GM23338 (cell line): ENCODE results near the gene SGCB. TPM values are rescaled to one million over a fixed set of nuclear protein-coding genes. Genes with fewer than 3 reads are reported as not detected.

Source experiments
- ATAC-seq: fragments of 200-7000 bp; cut with Tn5 transposase; 3 replicates; pipeline ENCODE4 v1.9.1; 2020
- DNase-seq: peaks from one replicate; pipeline ENCODE4 v3.0.0-alpha.2; 2015; ENCODE audit warnings: low spot score
- H2AFZ ChIP-seq: fragments of 200-600 bp; sonication (generic); 2 replicates; pipeline ENCODE4 v1.8.0; 2016; ENCODE audit warnings: antibody characterized with exemption, mild to moderate bottlenecking, moderate library complexity
- H3F3A ChIP-seq: fragments of 200-600 bp; sonication (generic); replicated peaks from 2 replicates; pipeline ENCODE4 v1.8.0; 2017; ENCODE audit warnings: antibody characterized with exemption, mixed run types, low read depth
- H3K27ac ChIP-seq: fragments of 200-600 bp; sonication (generic); 2 replicates; pipeline ENCODE4 v1.6.1; 2016; ENCODE audit warnings: low read depth
- H3K27me3 ChIP-seq: fragments of 200-600 bp; sonication (generic); 2 replicates; pipeline ENCODE4 v1.8.0; 2016; ENCODE audit warnings: mild to moderate bottlenecking, mixed run types, moderate library complexity; ENCODE audit not compliant: insufficient read depth
- H3K36me3 ChIP-seq: fragments of 200-600 bp; sonication (generic); 2 replicates; pipeline ENCODE4 v1.8.0; 2016; ENCODE audit warnings: mild to moderate bottlenecking; ENCODE audit not compliant: insufficient read depth
- H3K4me1 ChIP-seq: fragments of 200-600 bp; sonication (generic); 2 replicates; pipeline ENCODE4 v1.8.0; 2016; ENCODE audit warnings: mild to moderate bottlenecking, moderate library complexity; ENCODE audit not compliant: insufficient read depth
- H3K4me2 ChIP-seq: fragments of 200-600 bp; sonication (generic); 2 replicates; pipeline ENCODE4 v1.7.1; 2017; ENCODE audit warnings: mixed run types
- H3K4me3 ChIP-seq: fragments of 200-600 bp; sonication (generic); 2 replicates; pipeline ENCODE4 v1.6.1; 2016; ENCODE audit warnings: mixed run types
- H3K79me2 ChIP-seq: fragments of 200-600 bp; sonication (generic); replicated peaks from 2 replicates; pipeline ENCODE4 v1.8.0; 2017; ENCODE audit warnings: mild to moderate bottlenecking; ENCODE audit not compliant: insufficient read depth
- H3K9me2 ChIP-seq: fragments of 200-600 bp; sonication (generic); 2 replicates; pipeline ENCODE4 v1.8.0; 2017; ENCODE audit not compliant: insufficient read depth
- H4K20me1 ChIP-seq: fragments of 200-600 bp; sonication (generic); replicated peaks from 2 replicates; pipeline ENCODE4 v1.8.0; 2017; ENCODE audit warnings: mild to moderate bottlenecking; ENCODE audit not compliant: insufficient read depth
- H3K27ac Mint-ChIP-seq: 2 replicates; pipeline ENCODE4 v1.8.0; 2020; ENCODE audit warnings: inconsistent platforms, mild to moderate bottlenecking, moderate library complexity, mixed read lengths
- H3K27me3 Mint-ChIP-seq: 3 replicates; pipeline ENCODE4 v1.8.0; 2022; ENCODE audit warnings: low read depth, mild to moderate bottlenecking, moderate library complexity, mixed read lengths, inconsistent platforms; ENCODE audit not compliant: insufficient read depth, poor library complexity
- H3K36me3 Mint-ChIP-seq: 3 replicates; pipeline ENCODE4 v1.8.0; 2021; ENCODE audit warnings: low read depth, mild to moderate bottlenecking, inconsistent platforms, moderate library complexity, mixed read lengths
- H3K4me1 Mint-ChIP-seq: 3 replicates; pipeline ENCODE4 v1.8.0; 2020; ENCODE audit warnings: mild to moderate bottlenecking, inconsistent platforms, mixed read lengths
- H3K4me3 Mint-ChIP-seq: 3 replicates; pipeline ENCODE4 v1.8.0; 2021; ENCODE audit warnings: moderate library complexity, mild to moderate bottlenecking, inconsistent platforms, mixed read lengths
- H3K9me3 Mint-ChIP-seq: 3 replicates; pipeline ENCODE4 v1.8.0; 2020; ENCODE audit warnings: moderate library complexity, mild to moderate bottlenecking, inconsistent platforms, mixed read lengths
- CREB1 ChIP-seq: fragments of 250-450 bp; sonication (Bioruptor Pico); IDR thresholded peaks from 2 replicates; pipeline ENCODE4 v1.5.0; 2020; ENCODE audit warnings: low read depth, mild to moderate bottlenecking, moderate library complexity
- EZH2 ChIP-seq: fragments of 200-600 bp; sonication (generic); IDR thresholded peaks from one replicate; pipeline ENCODE4 v1.8.0; 2017; ENCODE audit warnings: antibody characterized with exemption, mild to moderate bottlenecking, low read depth; ENCODE audit not compliant: unreplicated experiment
- EZH2phosphoT487 ChIP-seq: fragments of 200-600 bp; sonication (generic); IDR thresholded peaks from one replicate; pipeline ENCODE4 v1.8.1; 2018; ENCODE audit warnings: antibody characterized with exemption; ENCODE audit not compliant: unreplicated experiment
- JUNB ChIP-seq: IDR thresholded peaks from one replicate; pipeline ENCODE4 v1.6.1; 2016; ENCODE audit warnings: antibody characterized with exemption; ENCODE audit not compliant: unreplicated experiment
- NANOG ChIP-seq: IDR thresholded peaks from 2 replicates; pipeline ENCODE4 v1.6.1; 2016; ENCODE audit warnings: antibody characterized with exemption, borderline replicate concordance
- POLR2AphosphoS5 ChIP-seq: IDR thresholded peaks from 2 replicates; pipeline ENCODE4 v1.6.1; 2016; ENCODE audit warnings: antibody characterized with exemption, low read depth
- REST ChIP-seq: IDR thresholded peaks from one replicate; pipeline ENCODE4 v1.6.1; 2018; ENCODE audit warnings: antibody characterized with exemption; ENCODE audit not compliant: unreplicated experiment
- STAT1 ChIP-seq: IDR thresholded peaks from one replicate; pipeline ENCODE4 v1.6.1; 2016; ENCODE audit warnings: antibody characterized with exemption; ENCODE audit not compliant: unreplicated experiment
- ZNF114 ChIP-seq: fragments of 250-450 bp; sonication (Bioruptor Pico); IDR thresholded peaks from 2 replicates; pipeline ENCODE4 v1.5.0; 2020; ENCODE audit warnings: mild to moderate bottlenecking, moderate library complexity
- ZNF331 ChIP-seq: fragments of 250-450 bp; sonication (Bioruptor Pico); IDR thresholded peaks from 2 replicates; pipeline ENCODE4 v1.5.0; 2020; ENCODE audit warnings: low read depth, mild to moderate bottlenecking, moderate library complexity
- polyA plus RNA-seq: library from polyadenylated mRNA; unstranded; fragments of >200 nt; fragmentation: Nextera tagmentation; extraction: Ambion mirVana; gene quantifications from 2 replicates; pipeline ENCODE4 v1.2.1, GENCODE V29; 2016
- total RNA-seq: library from RNA; depleted of rRNA; stranded (reverse); fragments of >200 nt; shearing (Covaris generic); gene quantifications from 2 replicates; pipeline ENCODE4 v1.2.3, GENCODE V29; 2014
- TF ChIP-seq, protein P1 (sequence below), 2 experiments: fragments of 200-600 bp in 1 of 2; sonication (generic) in 1 of 2; conservative IDR thresholded peaks; 2 replicates each; pipeline versions ENCODE4 v1.5.1 to v1.6.1; 2016 to 2017; ENCODE audit warnings: antibody characterized with exemption in 2 of 2, low read depth in 2 of 2, mild to moderate bottlenecking in 2 of 2, moderate library complexity in 1 of 2
- TF ChIP-seq, protein P2 (sequence below): IDR thresholded peaks from 2 replicates; pipeline ENCODE4 v1.6.1; 2016; ENCODE audit warnings: antibody characterized with exemption

Gene SGCB
- total and polyA plus RNA-seq, 2 experiments from 2014 or later = 11.8 to 19.6 TPM

- no peaks in the 10 kb centered on the region for H3K36me3 Mint-ChIP-seq
- Histone ChIP-seq H3K9me2 (no peaks in the 10 kb centered on the region), H3K27ac (no peak overlapping the region), H3K4me1 (peaks cover 3% of the 10 kb centered on the region; the same call in 1 of the 2 replicates), H3K79me2 (no peaks in the 10 kb centered on the region), H4K20me1 (no peaks in the 10 kb centered on the region), H3K4me2 (no peak overlapping the region), H2AFZ (no peak overlapping the region), H3K4me3 (no peak overlapping the region), H3K36me3 (no peaks in the 10 kb centered on the region), H3K27me3 (no peaks in the 10 kb centered on the region), H3F3A (no peaks in the 10 kb centered on the region)
- H3K27ac Mint-ChIP-seq = no peak overlapping the region
- no peak for ATAC-seq
- H3K9me3 Mint-ChIP-seq = no peaks in the 10 kb centered on the region
- TF ChIP-seq CREB1 (CRISPR knock-in tag) (no peak), NANOG (no peak), POLR2AphosphoS5 (no peak), REST (no peak), EZH2 (no peak), EZH2phosphoT487 (no peak)
- TF ChIP-seq, protein P1, sequence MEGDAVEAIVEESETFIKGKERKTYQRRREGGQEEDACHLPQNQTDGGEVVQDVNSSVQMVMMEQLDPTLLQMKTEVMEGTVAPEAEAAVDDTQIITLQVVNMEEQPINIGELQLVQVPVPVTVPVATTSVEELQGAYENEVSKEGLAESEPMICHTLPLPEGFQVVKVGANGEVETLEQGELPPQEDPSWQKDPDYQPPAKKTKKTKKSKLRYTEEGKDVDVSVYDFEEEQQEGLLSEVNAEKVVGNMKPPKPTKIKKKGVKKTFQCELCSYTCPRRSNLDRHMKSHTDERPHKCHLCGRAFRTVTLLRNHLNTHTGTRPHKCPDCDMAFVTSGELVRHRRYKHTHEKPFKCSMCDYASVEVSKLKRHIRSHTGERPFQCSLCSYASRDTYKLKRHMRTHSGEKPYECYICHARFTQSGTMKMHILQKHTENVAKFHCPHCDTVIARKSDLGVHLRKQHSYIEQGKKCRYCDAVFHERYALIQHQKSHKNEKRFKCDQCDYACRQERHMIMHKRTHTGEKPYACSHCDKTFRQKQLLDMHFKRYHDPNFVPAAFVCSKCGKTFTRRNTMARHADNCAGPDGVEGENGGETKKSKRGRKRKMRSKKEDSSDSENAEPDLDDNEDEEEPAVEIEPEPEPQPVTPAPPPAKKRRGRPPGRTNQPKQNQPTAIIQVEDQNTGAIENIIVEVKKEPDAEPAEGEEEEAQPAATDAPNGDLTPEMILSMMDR (conservative IDR thresholded peaks at IDR 0.05; ENCODE audit: low read depth in 2 of 2) = no peak
- H3K4me1 Mint-ChIP-seq = peaks cover 7% of the 10 kb centered on the region; the same call in 2 of the 3 replicates
- H3K27me3 Mint-ChIP-seq = no peaks in the 10 kb centered on the region
- no peak overlapping the region for H3K4me3 Mint-ChIP-seq
- no peak for DNase-seq
Measured at GRCh38 chr4:52012651-52013050, 25.4 kb downstream of the SGCB start.

GRCh38 chr4:52010986-52011385 lies 27.1 kb downstream of the SGCB start:
- H3K36me3 Mint-ChIP-seq = no peaks in the 10 kb centered on the region
- H3K9me3 Mint-ChIP-seq = no peaks in the 10 kb centered on the region
- TF ChIP-seq ZNF114 (CRISPR knock-in tag) = no peak
- no peak for TF ChIP-seq EZH2
- TF ChIP-seq STAT1 = no peak
- no peak for TF ChIP-seq EZH2phosphoT487
- TF ChIP-seq, protein P2, sequence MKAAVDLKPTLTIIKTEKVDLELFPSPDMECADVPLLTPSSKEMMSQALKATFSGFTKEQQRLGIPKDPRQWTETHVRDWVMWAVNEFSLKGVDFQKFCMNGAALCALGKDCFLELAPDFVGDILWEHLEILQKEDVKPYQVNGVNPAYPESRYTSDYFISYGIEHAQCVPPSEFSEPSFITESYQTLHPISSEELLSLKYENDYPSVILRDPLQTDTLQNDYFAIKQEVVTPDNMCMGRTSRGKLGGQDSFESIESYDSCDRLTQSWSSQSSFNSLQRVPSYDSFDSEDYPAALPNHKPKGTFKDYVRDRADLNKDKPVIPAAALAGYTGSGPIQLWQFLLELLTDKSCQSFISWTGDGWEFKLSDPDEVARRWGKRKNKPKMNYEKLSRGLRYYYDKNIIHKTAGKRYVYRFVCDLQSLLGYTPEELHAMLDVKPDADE = no peak
- TF ChIP-seq JUNB = no peak
- no peak for TF ChIP-seq CREB1 (CRISPR knock-in tag)
- TF ChIP-seq ZNF331 = no peak
- TF ChIP-seq REST = no peak
- no peak for TF ChIP-seq POLR2AphosphoS5
- no peak for TF ChIP-seq NANOG

More at GRCh38 chr4:52010986-52011385, 27.1 kb downstream of the SGCB start:
- peaks cover 6% of the 10 kb centered on the region; the same call in 1 of the 2 replicates for H3K4me1 ChIP-seq
- H3K27ac ChIP-seq = no peak overlapping the region
- ATAC-seq (no peak), DNase-seq (no peak)
- H3K4me2 ChIP-seq = no peak overlapping the region
- no peak overlapping the region for H3K4me3 ChIP-seq
- no peak overlapping the region for H3K4me3 Mint-ChIP-seq
- H3K79me2 ChIP-seq = no peaks in the 10 kb centered on the region
- H2AFZ ChIP-seq = no peak overlapping the region
- H3K4me1 Mint-ChIP-seq = peaks cover 9% of the 10 kb centered on the region; the same call in 2 of the 3 replicates
- H4K20me1 ChIP-seq = no peaks in the 10 kb centered on the region
- no peaks in the 10 kb centered on the region for H3F3A ChIP-seq
- no peaks in the 10 kb centered on the region for H3K36me3 ChIP-seq
- H3K27ac Mint-ChIP-seq = no peak overlapping the region
- H3K27me3 ChIP-seq = no peaks in the 10 kb centered on the region
- H3K9me2 ChIP-seq = no peaks in the 10 kb centered on the region
- no peaks in the 10 kb centered on the region for H3K27me3 Mint-ChIP-seq
